DMS79 (cell line): Measurements from ENCODE around the gene CFTR.

ENCODE experiments used
- DNase-seq: peaks from one replicate; lab custom pipeline; 2025; lab: John Stamatoyannopoulos, UW

Gene CFTR

GRCh38 chr7:117652943-117653680 is 173.3 kb downstream of the CFTR start:
- no peak for DNase-seq

- no peak for DNase-seq
Measured at GRCh38 chr7:117654780-117655179, 175.0 kb downstream of the CFTR start.

GRCh38 chr7:117656806-117657205 is 177.0 kb downstream of the CFTR start:
- DNase-seq, result no peak

- no peak for DNase-seq
Measured at GRCh38 chr7:117659531-117660011, 179.7 kb downstream of the CFTR start.

- no peak for DNase-seq
Measured at GRCh38 chr7:117661328-117661727, 181.5 kb downstream of the CFTR start.

GRCh38 chr7:117664047-117664446 is 184.2 kb downstream of the CFTR start:
- no peak for DNase-seq

- no peak for DNase-seq
Measured at GRCh38 chr7:117665368-117665767, 185.5 kb downstream of the CFTR start.

- DNase-seq, result no peak
Measured at GRCh38 chr7:117666031-117666430, 186.2 kb downstream of the CFTR start.

- DNase-seq, result no peak
Measured at GRCh38 chr7:117666689-117667088, 186.9 kb downstream of the CFTR start.

- no peak for DNase-seq
Measured at GRCh38 chr7:117667456-117667855, 187.6 kb downstream of the CFTR start.

GRCh38 chr7:117669818-117670217 is 190.0 kb downstream of the CFTR start:
- no peak for DNase-seq

- DNase-seq, result peak; percentile 25
Measured at GRCh38 chr7:117672453-117672852, 192.6 kb downstream of the CFTR start.

- DNase-seq, result peak; percentile 91
Measured at GRCh38 chr7:117673367-117673766, 193.5 kb downstream of the CFTR start.

GRCh38 chr7:117673839-117674238 is 194.0 kb downstream of the CFTR start:
- no peak for DNase-seq

GRCh38 chr7:117674617-117675016 is 194.8 kb downstream of the CFTR start:
- no peak for DNase-seq

- DNase-seq, result no peak
Measured at GRCh38 chr7:117675497-117676435, 195.9 kb downstream of the CFTR start.

- DNase-seq, result no peak
Measured at GRCh38 chr7:117679120-117679519, 199.3 kb downstream of the CFTR start.

- DNase-seq, result no peak
Measured at GRCh38 chr7:117682681-117683385, 203.0 kb downstream of the CFTR start.

GRCh38 chr7:117683430-117684175 is 203.8 kb downstream of the CFTR start:
- DNase-seq, result no peak

- no peak for DNase-seq
Measured at GRCh38 chr7:117685795-117686194, 206.0 kb downstream of the CFTR start.

- DNase-seq, result no peak
Measured at GRCh38 chr7:117686311-117686935, 206.6 kb downstream of the CFTR start.
